Measurements from ENCODE around the gene ACAD8.
"Not testable (repeated sequence)": the region's sequence is repeated elsewhere in the genome, so short reads cannot be mapped to it uniquely, and the experiment has no call there.

Gene ACAD8

GRCh38 chr11:134267461-134267860 is 14.1 kb downstream of the ACAD8 start:
- no peak for DNase-seq (ENCODE audit: low read depth, low spot score)

GRCh38 chr11:134267966-134268365 is 14.6 kb downstream of the ACAD8 start:
- DNase-seq (ENCODE audit: low read depth, low spot score): no peak

DNA sequence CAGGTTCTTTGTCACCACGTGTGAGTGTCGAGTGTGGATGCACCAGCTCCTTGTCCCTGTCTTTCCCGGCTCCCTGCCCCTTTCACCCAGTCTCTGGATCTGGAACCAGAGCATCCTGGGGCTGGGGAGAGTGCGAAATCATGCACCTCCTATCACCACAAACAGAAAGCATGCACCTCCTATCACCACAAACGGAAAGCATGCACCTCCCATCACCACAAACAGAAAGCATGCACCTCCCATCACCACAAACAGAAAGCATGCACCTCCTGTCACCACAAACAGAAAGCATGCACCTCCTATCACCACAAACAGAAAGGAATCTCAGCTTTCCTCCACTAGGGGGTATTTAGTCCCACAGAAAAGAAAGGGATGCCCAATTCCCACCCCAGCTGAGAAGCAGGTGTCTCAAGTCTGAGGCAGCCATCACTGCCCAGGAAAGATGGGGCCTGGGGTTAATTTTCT is 16.9 kb downstream of the ACAD8 start:
- DNase-seq (ENCODE audit: low read depth, low spot score): peak; percentile 57

- no peak for DNase-seq (ENCODE audit: low read depth, low spot score)
Observed at GRCh38 chr11:134271978-134272377, 18.6 kb downstream of the ACAD8 start.

DNA sequence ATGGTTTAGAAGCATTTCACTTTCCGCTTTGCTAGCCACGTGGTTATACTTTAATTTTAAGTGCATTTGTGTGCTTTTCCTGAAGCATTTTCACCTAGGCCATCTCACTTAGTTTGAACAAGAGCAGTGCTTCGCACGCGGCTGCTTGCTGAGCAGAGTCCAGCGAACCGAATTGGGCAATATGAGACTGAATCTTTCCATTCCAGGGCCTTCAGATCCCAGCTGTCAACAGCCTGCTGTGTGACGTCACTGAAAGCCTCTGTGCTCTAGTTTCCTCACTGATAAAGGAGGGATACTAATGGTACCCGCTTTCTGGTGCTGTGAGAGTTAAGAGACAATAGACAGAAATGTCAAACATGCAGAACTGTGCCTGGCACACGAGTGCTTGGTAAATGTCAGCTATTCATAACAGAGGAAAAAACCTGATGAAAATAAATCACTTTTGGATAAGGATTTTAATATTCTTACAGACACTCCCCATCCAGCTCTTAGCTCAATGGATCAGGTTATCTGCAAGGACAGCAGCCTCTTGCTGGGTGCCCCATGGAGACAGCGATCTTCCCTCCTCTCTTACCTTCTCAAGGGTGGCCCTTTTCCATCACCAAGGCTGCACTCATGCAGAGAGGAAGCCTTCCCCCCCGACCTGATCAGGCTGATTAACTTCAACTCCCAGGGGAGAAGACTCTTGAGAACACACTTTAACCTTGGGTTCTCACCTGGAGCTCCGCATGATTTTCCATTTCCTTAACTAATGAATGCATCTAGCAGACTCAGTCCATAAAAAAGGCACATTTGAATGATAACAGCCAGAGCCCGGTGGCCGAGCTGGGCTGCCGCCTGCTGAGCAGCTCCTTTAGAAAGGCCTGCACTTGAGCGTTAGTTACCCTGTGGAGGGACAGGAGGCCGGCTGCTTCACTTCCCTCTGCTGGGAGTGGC is 19.3 kb downstream of the ACAD8 start:
- DNase-seq (ENCODE audit: low read depth, low spot score): peak; percentile 90

DNA sequence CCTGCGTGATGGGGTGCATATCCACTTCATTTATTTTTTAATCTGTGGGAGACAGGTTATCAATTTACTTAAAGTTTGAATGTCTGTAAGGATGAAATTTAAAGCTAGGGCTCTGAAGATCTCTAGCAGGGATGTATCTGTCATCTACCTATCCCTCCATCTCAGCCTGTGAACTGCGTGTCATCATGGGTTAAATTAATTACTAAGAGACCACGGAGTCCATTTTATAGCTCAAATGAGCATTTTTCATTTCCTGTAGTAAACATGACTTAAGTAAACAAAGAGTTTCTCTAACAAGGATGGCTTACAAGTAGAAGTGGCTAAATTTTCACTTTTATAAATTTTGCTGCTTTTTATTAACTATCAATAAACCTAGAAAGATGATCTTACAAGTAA is 19.9 kb downstream of the ACAD8 start:
- DNase-seq (ENCODE audit: low read depth, low spot score): no peak

- DNase-seq (ENCODE audit: low read depth, low spot score): no peak
Observed at GRCh38 chr11:134275188-134275533, 21.8 kb downstream of the ACAD8 start.

GRCh38 chr11:134275534-134276395 is 22.4 kb downstream of the ACAD8 start, which contains the start of gene GLB1L3:
TSS of gene GLB1L3 (plus strand) at chr11:134276379. CDS start at chr11:134276741, 362 bp downstream.
- DNase-seq (ENCODE audit: low read depth, low spot score): no peak

GRCh38 chr11:134276396-134277182 is 23.2 kb downstream of the ACAD8 start:
- no peak for DNase-seq (ENCODE audit: low read depth, low spot score)

DNA sequence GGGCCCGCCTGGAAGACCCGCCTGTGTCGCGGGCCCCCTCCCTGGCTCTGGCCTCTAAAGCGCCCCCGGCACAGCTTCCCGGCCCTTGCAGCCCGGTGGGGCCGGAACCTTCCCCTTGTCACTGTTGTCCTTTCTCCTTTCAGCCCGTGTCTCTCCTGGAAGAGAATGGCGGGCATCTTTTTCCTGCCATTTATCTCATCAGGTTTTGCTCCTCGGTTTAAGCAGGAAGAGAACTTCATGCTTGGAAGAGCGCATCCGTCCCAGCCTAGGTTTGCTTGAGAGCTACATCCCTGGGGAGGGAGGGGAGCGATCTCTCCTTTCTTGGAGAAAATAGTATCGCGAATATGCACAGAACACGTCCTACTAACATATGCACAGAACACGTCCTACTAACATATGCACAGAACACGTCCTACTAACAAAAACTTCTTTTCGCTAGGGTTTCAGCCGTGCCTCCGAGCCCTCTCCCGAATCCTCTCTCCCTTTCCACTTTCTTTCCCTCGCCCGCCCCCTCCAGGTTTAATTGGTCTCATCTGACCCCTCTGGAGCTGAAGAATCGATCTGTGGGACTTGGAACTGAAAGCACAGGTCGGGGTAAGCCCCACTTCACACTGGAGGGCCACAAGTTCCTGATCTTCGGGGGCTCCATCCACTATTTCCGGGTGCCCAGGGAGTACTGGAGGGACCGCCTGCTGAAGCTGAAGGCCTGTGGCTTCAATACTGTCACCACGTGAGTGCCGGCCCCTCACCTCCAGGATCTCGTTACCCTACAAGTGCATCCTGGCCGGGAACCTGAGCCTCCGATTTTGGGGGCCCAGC is 24.0 kb downstream of the ACAD8 start:
- DNase-seq (ENCODE audit: low read depth, low spot score): no peak

DNA sequence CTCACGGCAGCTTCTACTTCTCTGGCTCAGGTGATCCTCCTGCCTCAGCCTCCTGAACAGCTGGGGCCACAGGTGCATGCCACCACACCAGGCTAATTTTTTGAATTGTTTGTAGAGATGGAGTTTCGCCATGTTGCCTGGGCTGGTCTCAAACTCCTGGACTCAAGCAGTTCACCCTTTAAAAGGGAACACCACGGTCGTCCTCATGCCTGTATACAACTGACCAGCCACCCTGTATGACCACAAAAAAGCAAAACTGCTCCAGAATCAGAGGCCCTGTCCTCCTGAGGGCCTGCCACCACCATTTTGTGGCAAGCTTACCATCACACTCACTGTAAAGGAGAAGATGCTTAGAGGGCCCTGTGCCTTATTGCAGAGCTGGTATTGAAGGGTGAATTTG is 25.0 kb downstream of the ACAD8 start:
- DNase-seq (ENCODE audit: low read depth, low spot score): no peak

- not testable (repeated sequence) for DNase-seq (ENCODE audit: low read depth, low spot score)
Observed at GRCh38 chr11:134281635-134282034, 28.3 kb downstream of the ACAD8 start.

- DNase-seq (ENCODE audit: low read depth, low spot score): no peak
Observed at GRCh38 chr11:134282121-134283045, 29.0 kb downstream of the ACAD8 start.

GRCh38 chr11:134283461-134284230 is 30.3 kb downstream of the ACAD8 start:
- DNase-seq (ENCODE audit: low read depth, low spot score): no peak

GRCh38 chr11:134284349-134284748 is 31.0 kb downstream of the ACAD8 start:
- not testable (repeated sequence) for DNase-seq (ENCODE audit: low read depth, low spot score)

GRCh38 chr11:134287561-134287960 is 34.2 kb downstream of the ACAD8 start:
- no peak for DNase-seq (ENCODE audit: low read depth, low spot score)

GRCh38 chr11:134288486-134288885 is 35.1 kb downstream of the ACAD8 start:
- no peak for DNase-seq (ENCODE audit: low read depth, low spot score)

GRCh38 chr11:134289167-134289566 is 35.8 kb downstream of the ACAD8 start:
- DNase-seq (ENCODE audit: low read depth, low spot score): no peak

DNA sequence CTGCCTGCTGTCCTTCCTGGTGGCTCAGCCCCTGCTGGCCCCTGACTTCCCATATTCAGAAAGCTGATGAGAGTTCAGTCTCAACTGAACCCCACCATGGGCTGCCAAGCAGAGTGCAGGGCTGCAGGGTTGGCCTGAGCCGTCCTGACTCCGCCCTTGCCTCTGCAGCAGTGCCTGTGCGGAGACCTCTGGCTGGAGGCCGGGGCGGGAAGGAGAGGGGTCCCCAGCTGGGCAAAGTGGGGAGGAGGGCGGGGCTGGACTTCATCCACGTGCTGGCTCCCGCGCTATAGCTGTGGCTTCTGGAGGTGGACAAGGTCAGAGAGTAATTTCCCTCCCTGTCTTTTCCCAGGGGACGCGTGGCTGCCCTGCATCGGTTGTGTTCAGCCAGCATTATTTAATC is 36.4 kb downstream of the ACAD8 start:
- DNase-seq (ENCODE audit: low read depth, low spot score): no peak
